OCI-LY1 (cell line): ENCODE results near the gene EFHC1.

Experiments used
- CTCF ChIP-seq: fragments of 200-600 bp; sonication (generic), shearing (Covaris generic); IDR thresholded peaks from 2 replicates; pipeline ENCODE4 v1.5.1; 2017; ENCODE audit warnings: mild to moderate bottlenecking, antibody characterized with exemption, low read length, moderate library complexity, mixed read lengths
- EZH2 ChIP-seq: fragments of 200-600 bp; sonication (generic), shearing (Covaris generic); IDR thresholded peaks from 2 replicates; pipeline ENCODE4 v1.8.0; 2017; ENCODE audit warnings: borderline replicate concordance, mixed run types, mild to moderate bottlenecking, antibody characterized with exemption, low read length, moderate library complexity, mixed read lengths

- no peak for TF ChIP-seq CTCF
- TF ChIP-seq EZH2 = no peak
These were observed 91.5 kb downstream of the EFHC1 start for GRCh38 chr6:52511572-52512151.
